Cardiac fibroblast (primary cell): ENCODE results near the gene GLRX.
A peak's percentile ranks its signal among the peaks of the same experiment; 100 is the strongest.

Experiments
- DNase-seq, 2 donors: peaks; one replicate each; pipeline versions ENCODE4 v3.0.0 to v3.0.0-alpha.2; 2010; ENCODE audit warnings: low read depth in 2 of 2
- H3K4me3 ChIP-seq, 2 donors: replicated peaks in 1 of 2; 1 replicate in 1 of 2; 2 replicates in 1 of 2; pipeline ENCODE4 v1.5.1; 2011; ENCODE audit warnings: low read depth in 2 of 2, low read length in 2 of 2, mild to moderate bottlenecking in 2 of 2, moderate library complexity in 1 of 2
- CTCF ChIP-seq: IDR thresholded peaks from one replicate; pipeline ENCODE4 v1.5.1; 2011; ENCODE audit warnings: low read depth, mild to moderate bottlenecking, low read length, inconsistent platforms

GLRX gene

GRCh38 chr5:95827892-95828246, 5.3 kb upstream of the GLRX start:
- H3K4me3 ChIP-seq, result no peak overlapping the region
- DNase-seq, result no peak
- TF ChIP-seq CTCF, result no peak

DNA sequence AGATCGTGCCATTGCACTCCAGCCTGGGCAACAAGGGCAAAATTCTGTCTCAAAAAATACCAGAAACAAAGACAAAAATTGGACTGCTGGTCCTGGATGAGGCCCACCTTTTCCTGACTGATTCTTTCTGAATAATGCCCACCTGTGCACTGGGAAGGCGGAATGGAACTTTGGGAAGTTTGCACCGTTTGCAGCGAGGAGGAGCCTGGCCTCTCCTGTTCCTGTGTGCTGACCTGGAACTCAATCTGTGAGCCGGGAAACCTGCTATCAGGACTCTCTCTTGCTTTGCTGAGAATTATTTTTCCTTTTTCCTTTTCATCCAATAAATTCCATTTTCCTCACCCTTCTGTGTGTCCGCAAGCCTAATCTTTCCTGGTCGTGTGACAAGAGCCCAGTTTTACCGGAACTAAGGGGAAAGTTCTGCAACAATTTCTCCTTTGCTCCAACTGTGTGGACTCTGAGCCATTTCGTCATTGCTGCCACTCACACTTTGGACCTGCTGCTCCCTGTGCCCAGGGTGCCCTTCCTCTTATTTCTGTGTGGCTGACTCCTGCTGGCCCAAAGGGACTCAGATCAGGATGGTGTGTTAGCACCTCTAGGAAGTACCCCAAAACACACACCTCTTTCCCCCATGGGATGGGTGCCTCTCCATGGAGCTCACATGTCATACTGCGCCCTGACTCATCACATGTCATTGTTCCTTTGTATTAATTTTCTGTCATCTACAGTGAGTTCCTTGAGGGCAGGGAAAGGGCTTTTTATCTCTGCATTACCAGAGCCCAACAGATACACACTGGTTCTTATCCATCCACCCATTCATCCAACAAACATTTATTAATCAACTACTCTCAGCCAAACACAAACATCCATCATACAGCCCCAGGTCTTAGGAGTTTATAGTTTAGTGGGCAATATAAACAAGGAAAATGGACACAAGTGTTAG, 4.7 kb upstream of the GLRX start:
- TF ChIP-seq CTCF, result no peak
- H3K4me3 ChIP-seq, result no peak overlapping the region
- no peak for DNase-seq

- DNase-seq, result no peak
- no peak overlapping the region for H3K4me3 ChIP-seq
- no peak for TF ChIP-seq CTCF
Observed at GRCh38 chr5:95825495-95825894, 3.0 kb upstream of the GLRX start.

DNA sequence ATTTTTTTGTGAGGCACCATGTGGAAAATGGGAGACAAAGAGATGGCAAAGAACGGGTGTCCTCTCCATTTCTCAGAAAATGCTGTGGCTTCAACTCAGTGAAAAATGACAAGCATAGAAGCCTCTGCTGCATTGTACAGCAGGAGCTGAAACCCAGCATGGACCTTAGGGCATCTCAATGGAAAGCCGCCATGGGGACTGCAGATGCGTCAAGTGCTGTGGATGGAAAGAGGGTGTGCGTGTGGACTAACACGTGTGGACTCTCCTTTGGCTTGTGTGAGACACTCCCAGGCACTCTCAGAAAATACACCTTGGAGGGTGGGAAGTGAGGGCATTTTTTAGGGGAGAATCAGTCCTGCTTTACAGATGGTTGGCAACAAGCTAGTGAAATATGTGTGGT, 2.2 kb upstream of the GLRX start:
- TF ChIP-seq CTCF, result no peak
- DNase-seq, result no peak
- H3K4me3 ChIP-seq, result no peak overlapping the region

GRCh38 chr5:95823738-95824609, 1.4 kb upstream of the GLRX start:
- DNase-seq, result peak; percentile 95 to 98
- H3K4me3 ChIP-seq, result peak overlapping the region in 1 of 2 donors; percentile 82
- peak; percentile 19 for TF ChIP-seq CTCF

GRCh38 chr5:95823218-95823737, 752 bp upstream of the GLRX start:
- peak overlapping the region in 1 of 2 donors; percentile 82 for H3K4me3 ChIP-seq
- no peak for DNase-seq
- TF ChIP-seq CTCF, result no peak
